GM18870 (cell line): ENCODE data around the gene NT5C2.
"Not testable (repeated sequence)": the region's sequence is repeated elsewhere in the genome, so short reads cannot be mapped to it uniquely, and the experiment has no call there.

Source experiments
- ATAC-seq: cut with Tn5 transposase; IDR thresholded peaks from one replicate; pipeline ENCODE4 v1.9.1; 2021; ENCODE audit warnings: moderate library complexity; ENCODE audit not compliant: unreplicated experiment

The NT5C2 gene

GRCh38 chr10:103095005-103095404 lies 98.1 kb downstream of the NT5C2 start:
- no peak for ATAC-seq

- no peak for ATAC-seq
Observed at GRCh38 chr10:103090911-103091310, 102.2 kb downstream of the NT5C2 start.

- no peak for ATAC-seq
Observed at GRCh38 chr10:103089493-103089892, 103.6 kb downstream of the NT5C2 start.

GRCh38 chr10:103086799-103087198 lies 106.3 kb downstream of the NT5C2 start:
- ATAC-seq, result no peak

GRCh38 chr10:103086261-103086660 lies 106.8 kb downstream of the NT5C2 start:
- no peak for ATAC-seq

GRCh38 chr10:103083977-103084320 lies 109.1 kb downstream of the NT5C2 start:
- ATAC-seq, result no peak

- no peak for ATAC-seq
Observed at GRCh38 chr10:103083266-103083976, 109.7 kb downstream of the NT5C2 start.

GRCh38 chr10:103082683-103083082 lies 110.4 kb downstream of the NT5C2 start:
- ATAC-seq, result no peak

GRCh38 chr10:103080891-103081581 lies 112.0 kb downstream of the NT5C2 start:
- no peak for ATAC-seq

- ATAC-seq, result no peak
Observed at GRCh38 chr10:103079946-103080345, 113.1 kb downstream of the NT5C2 start.

GRCh38 chr10:103079100-103079499 lies 114.0 kb downstream of the NT5C2 start:
- ATAC-seq, result no peak

GRCh38 chr10:103078676-103079075 lies 114.4 kb downstream of the NT5C2 start:
- no peak for ATAC-seq

GRCh38 chr10:103078309-103078615 lies 114.8 kb downstream of the NT5C2 start:
- no peak for ATAC-seq

GRCh38 chr10:103077491-103078308 lies 115.4 kb downstream of the NT5C2 start:
- no peak for ATAC-seq

- ATAC-seq, result no peak
Observed at GRCh38 chr10:103077020-103077419, 116.1 kb downstream of the NT5C2 start.

GRCh38 chr10:103072891-103073290 lies 120.2 kb downstream of the NT5C2 start:
- ATAC-seq, result no peak

- ATAC-seq, result no peak
Observed at GRCh38 chr10:103072276-103072675, 120.8 kb downstream of the NT5C2 start.

- ATAC-seq, result peak; percentile 44
Observed at GRCh38 chr10:103069453-103070331, 123.4 kb downstream of the NT5C2 start.

- ATAC-seq, result no peak
Observed at GRCh38 chr10:103067956-103068355, 125.1 kb downstream of the NT5C2 start.

GRCh38 chr10:103067484-103067883 lies 125.6 kb downstream of the NT5C2 start:
- no peak for ATAC-seq

GRCh38 chr10:103067099-103067477 lies 126.0 kb downstream of the NT5C2 start:
- ATAC-seq, result not testable (repeated sequence)
